Measurements from ENCODE around the gene CLDND2.
"Not testable (repeated sequence)": the region's sequence is repeated elsewhere in the genome, so short reads cannot be mapped to it uniquely, and the experiment has no call there.

CLDND2 gene, protein sequence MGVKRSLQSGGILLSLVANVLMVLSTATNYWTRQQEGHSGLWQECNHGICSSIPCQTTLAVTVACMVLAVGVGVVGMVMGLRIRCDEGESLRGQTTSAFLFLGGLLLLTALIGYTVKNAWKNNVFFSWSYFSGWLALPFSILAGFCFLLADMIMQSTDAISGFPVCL

GRCh38 chr19:51368366-51369282 is at the start of gene CLDND2:
TSS of gene CLDND2 (minus strand) at chr19:51369003. CDS start at chr19:51368577, 426 bp downstream.
- DNase-seq = peak in 3 of 14 donors; percentile 37 to 55 (median 53)

DNA sequence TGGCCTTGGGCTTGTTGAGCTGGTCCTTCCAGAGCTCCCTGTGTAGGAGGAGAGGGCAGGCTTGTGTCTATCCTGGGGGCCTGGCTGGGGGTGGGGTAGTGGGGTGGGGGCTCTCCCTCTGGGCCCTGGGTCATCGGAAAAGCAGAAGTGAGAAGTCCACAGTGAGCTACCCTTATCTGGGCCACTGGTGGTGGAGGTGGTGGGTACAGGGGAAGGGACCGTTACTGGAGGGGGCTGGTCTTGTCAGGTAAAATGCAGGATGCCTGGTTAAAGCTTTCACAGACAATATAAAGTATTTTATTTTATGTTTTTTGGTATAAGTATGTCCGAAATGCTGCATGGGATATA is 49.0 kb upstream of the CLDND2 start:
- DNase-seq = no peak

- peak in 9 of 14 donors; percentile 4 to 53 (median 39) for DNase-seq
These were observed 48.5 kb upstream of the CLDND2 start, which contains the start of gene SIGLEC10 for GRCh38 chr19:51417107-51417809. TSS of gene SIGLEC10 (minus strand) at chr19:51417642. CDS start at chr19:51417581, 61 bp downstream.

DNA sequence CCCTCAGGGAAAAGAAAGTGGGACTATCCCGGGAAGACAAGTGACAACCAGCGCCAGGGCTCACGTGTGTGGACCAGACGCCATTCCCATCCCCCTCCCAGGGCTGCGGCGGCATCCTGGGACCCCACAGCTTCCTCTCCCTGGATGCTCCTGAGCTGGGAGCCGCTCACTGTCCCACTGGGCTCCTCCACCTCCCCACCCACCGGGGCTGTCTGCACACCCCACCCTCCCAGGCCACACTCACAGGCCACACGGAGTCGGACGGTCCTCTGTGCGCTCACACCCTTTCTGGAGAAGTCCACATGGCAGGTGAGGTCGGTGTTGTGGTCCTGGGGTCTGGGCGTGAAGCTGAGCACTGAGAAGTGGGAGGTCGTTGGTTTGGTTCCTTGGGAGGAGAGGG is 47.6 kb upstream of the CLDND2 start:
- not testable (repeated sequence) for DNase-seq

GRCh38 chr19:51415187-51415586 is 46.4 kb upstream of the CLDND2 start:
- no peak for DNase-seq

GRCh38 chr19:51410950-51411748 is 42.3 kb upstream of the CLDND2 start:
- no peak for DNase-seq

DNA sequence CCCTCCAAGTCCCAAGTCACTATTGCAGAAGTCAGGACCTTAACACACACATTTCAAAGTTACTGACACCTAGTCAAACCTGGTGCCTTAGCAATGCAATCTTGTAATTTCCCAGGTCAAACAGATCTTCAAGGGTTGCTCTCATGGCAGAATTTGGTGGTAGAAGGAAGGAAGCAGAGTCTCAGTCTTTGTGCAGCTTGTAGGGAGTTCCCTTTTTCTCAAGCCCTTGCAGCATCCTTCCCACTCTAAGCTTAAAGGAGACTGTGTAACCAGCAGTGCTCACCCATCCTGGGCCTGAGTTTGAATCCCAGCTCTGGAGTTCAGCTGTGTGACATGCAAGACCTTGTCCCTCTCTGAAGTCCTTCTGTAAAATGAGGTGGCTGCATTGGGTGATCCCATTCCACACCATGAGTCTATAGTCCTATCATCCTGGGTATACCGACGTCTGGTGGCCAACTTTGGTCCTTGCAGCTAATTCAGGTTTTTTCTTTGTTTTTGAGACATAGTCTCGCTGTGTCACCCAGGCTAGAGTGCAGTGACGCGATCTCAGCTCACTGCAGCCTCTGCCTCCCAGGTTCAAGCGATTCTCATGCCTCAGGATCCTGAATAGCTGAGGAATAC is 38.8 kb upstream of the CLDND2 start:
- peak in 1 of 14 donors; percentile 3 for DNase-seq

DNA sequence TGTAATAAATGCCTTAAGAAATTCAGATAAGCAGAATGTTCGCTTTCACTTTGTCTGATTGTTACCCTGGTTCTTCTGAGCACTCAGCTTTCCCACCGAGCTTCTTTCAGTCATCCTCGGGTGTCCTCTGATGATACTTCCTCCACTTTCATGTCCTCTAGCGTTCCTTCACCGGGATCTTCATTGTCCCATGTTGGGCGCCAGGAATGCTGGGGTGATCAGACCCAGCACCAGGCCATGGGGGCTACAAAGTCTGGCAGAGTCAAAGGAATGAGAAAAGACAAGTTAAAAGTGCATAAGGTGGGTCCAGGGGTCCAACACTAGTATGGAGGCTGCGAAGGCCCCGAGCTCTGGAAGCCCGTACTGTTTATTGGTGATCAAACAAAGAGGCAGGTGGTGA is 33.3 kb upstream of the CLDND2 start:
- no peak for DNase-seq

DNA sequence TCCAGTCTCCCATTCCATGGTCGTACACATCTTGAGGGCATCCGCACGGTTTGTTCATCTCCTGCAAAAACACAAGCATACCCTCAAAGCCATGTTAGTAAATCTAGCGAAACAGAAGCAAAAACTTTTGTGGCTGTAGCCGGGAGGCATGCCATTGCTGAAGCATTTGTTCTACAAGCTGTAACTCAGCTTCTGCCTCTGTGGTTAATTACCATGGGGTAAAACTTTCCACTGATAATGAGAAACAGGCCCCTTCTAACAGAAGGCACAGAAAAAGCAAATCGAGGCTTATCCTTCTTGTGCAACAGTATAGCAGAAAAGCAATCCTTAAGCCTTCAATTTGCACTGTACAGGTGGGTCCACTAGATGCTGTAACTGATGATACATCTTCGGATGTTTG is 31.1 kb upstream of the CLDND2 start:
- DNase-seq = not testable (repeated sequence)

DNA sequence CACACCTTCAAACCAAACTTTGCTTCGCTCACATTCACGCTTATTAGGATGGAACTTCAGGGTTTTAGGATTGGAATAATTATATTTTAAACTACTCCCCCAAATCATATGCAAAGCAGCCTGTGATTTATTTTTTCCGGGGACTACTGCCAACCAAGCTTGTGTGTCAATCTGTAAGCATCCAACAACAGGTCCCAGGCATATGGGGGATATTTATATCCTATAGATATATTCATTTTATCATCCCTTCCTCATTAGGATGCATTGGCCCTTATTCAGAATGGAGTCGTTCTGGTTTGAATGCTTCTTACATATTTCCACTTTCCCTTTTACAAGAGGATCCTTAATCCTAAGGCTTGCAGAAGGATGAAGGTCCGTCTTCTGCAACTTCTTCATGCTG is 30.4 kb upstream of the CLDND2 start:
- DNase-seq = no peak

GRCh38 chr19:51398096-51398704 is 29.4 kb upstream of the CLDND2 start:
- DNase-seq = no peak

DNA sequence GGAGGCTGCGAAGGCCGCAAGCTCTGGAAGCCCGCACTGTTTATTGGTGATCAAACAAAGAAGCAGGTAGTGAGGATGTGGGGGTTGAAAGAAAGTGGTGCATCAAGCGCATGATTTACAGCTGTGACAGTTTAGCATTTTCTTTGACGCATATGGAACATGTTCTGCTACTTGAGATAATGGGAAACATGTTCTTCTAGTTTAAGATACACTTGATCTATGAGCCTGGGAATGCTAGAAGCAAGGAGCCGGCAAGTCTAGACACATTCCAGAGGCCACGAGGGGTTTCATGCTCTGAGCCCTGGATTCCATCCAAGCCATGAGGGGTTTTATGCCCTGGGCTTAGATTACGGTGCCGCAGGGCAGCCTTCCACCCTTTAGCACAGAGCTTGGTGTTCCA is 28.6 kb upstream of the CLDND2 start:
- not testable (repeated sequence) for DNase-seq

DNA sequence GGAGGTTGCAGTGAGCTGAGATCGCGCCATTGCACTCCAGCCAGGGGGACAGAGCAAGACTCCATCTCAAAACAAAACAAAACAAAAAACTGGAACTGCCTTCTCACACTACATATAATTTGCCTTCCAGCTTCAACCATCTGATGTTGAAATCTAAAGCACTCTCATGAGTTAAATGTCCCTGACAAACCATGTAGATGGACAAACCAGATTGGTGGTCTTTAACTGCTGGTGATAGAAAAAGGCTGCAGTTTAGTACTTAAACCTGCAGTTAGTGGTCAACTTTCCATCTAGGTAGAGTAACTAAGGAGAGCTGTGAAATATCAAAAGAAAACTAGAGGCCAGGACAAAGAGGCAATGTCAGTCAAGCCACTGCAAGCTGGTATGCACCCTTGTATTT is 27.4 kb upstream of the CLDND2 start:
- DNase-seq = no peak

DNA sequence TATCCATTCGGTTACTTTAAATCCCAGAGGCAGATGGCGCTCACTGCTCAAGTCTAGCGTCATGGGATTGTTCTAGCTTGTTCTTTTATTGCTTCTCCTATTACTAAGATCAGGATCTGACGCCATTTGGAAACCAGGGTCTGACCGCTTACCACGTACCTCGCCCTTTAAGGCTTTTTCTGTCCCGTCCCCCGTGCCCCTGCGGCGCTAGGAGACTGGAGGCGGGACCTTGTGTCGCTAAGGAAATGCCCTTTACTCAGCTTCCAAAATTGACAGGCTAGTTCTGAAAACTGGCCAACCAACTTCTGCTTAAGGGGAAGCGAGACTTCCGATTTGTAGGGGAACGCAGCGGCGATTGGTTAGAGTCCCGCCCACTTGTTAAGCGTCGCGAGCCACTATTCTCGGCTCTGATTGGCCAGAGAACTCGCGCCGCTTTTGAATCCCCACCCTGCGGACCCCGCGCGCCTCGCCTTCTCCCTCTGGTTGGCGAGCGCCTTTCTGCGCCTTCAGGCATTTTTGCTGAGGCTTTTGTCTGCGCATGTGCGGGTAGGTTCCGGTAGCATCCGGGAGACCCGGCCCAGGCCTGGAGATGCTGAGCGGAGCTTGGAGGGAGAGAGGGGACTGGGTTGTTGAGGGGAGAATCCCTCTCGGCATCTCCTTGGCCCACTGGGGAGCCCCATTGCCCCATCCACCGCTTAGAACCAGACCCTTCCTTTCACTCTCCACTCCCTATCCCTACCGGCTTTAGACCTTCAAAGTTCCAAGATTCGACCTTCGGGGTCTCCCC is 25.4 kb upstream of the CLDND2 start:
- peak; percentile 12 to 96 (median 81) for DNase-seq

DNA sequence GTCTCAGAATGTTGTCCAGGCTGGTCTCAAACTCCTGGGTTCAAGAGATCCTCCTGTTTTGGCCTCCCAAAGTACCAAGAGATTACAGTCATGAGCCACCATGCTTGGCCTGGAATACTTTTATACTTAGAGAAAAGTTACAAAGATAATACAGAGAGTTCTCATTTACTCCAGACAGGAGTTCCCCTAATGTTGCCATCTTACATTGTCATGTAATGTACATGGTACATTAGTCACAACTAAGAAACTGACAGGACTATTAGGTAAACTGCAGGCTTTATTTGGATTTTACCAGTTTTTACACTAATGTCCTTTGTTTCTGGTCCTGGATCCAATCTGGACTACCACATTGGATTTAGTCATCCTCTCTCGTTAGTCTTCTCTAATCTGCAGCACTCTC is 23.9 kb upstream of the CLDND2 start:
- no peak for DNase-seq

- DNase-seq = no peak
These were observed 22.3 kb upstream of the CLDND2 start for GRCh38 chr19:51391073-51391611.

DNA sequence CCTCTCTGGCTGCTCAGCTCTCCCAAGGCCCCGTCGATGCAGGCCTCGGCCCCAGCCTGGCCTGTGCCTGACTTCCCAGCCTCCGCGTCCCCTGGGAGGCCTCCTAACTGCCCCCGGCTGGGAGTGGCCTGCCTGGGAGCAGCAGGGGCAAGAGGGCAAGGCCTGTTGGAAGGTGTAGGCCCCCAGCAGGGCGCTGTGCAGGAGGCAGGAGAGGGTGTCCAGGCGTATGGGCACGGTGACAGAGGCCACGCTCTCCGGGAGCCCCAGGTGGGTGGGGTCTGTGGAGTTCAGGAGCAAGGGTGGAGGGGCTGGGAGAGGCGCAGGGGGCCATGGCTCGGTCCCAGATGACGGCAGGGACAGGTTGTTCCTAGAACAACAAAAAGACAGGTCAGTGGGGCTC is 20.3 kb upstream of the CLDND2 start:
- no peak for DNase-seq

DNA sequence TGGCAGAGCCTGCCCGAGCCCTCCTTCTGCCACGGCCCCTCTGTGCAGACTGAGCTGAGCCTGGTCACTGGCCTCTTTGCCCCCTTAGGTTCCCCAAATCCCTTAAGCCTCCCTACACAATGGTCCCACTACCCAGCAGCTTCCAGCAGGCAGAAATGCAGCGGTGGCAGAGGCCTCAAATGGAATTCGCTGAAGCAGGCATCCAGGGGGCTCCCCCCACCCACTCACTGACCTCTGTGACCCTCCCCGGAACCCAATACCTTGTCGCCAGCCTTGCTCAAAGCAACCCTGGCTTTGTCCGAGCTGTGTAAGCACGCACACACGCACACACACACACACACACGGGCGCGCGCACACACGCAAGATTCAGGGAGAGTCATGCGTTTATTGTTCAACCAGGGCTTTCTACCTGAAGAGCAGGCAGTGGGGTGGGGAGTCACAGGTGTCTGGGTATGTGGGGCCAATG is 19.2 kb upstream of the CLDND2 start, which contains the start of gene LIM2:
Gene LIM2, minus strand, starts transcription at position 51 of the 466 bp plus-strand sequence. CDS start 531 bp downstream, outside the sequence.
- no peak for DNase-seq

DNA sequence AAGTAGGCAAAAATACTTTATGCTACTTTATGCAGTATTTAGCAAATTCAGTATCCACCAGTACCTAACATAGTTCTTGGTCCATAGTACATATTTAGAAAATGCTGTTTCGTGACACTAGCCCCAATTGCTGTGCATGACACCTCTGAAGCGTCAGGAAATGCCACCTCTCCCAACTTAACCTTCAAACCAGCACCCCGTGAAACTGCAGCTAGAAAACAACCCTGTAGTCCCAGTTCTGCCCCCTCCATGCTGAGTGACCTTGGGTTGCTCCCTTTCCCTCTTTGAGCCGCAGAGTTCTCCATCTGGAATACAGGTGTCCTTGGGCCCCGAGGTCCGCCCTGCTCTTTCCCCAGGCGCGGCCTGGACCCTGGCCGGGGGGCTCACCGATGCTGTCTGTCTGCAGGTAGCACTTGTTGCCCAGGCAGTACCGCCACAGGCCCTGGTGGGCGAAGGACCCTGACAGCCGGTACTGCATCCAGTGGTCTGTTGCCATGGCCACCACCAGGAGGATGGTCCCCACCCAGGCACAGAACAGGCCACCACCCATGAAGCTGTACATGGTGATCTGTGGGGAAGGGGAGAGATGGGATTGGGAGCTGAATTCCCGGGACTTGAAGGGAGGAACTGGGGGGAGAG is 18.2 kb upstream of the CLDND2 start:
- DNase-seq = no peak
